M059J (cell line): ENCODE measurements around the gene GTF3C4. TPM values are rescaled to one million over a fixed set of nuclear protein-coding genes. Genes with fewer than 3 reads are reported as not detected.
A peak's percentile ranks its signal among the peaks of the same experiment; 100 is the strongest.

Experiments
- DNase-seq: peaks from one replicate; pipeline ENCODE4 v3.0.0-alpha.2; 2012; ENCODE audit warnings: low read depth
- total RNA-seq: library from RNA; depleted of rRNA; stranded (reverse); fragments of >200 nt; shearing (Covaris generic); gene quantifications from 2 replicates; pipeline ENCODE4 v1.2.3, GENCODE V29; 2014; rRNA removed

Gene GTF3C4
- total RNA-seq, 1 experiment from 2014 or later = 23.3 TPM

- DNase-seq = no peak
These were observed 60.1 kb downstream of the GTF3C4 start for GRCh38 chr9:132730054-132731033.

- no peak for DNase-seq
These were observed 61.0 kb downstream of the GTF3C4 start for GRCh38 chr9:132731230-132731629.

GRCh38 chr9:132732326-132733259 lies 62.3 kb downstream of the GTF3C4 start:
- DNase-seq = peak; percentile 53

GRCh38 chr9:132733260-132733815 lies 63.1 kb downstream of the GTF3C4 start:
- no peak for DNase-seq

GRCh38 chr9:132739710-132740310 lies 69.5 kb downstream of the GTF3C4 start:
- DNase-seq = no peak

- DNase-seq = no peak
These were observed 70.5 kb downstream of the GTF3C4 start for GRCh38 chr9:132740526-132741309.

- no peak for DNase-seq
These were observed 72.6 kb downstream of the GTF3C4 start for GRCh38 chr9:132742821-132743311.

- no peak for DNase-seq
These were observed 73.7 kb downstream of the GTF3C4 start for GRCh38 chr9:132743931-132744479.

Other genes with a start within 250 kb of the GTF3C4 start
- gene BARHL1, start 87.9 kb upstream of the GTF3C4 start, total RNA-seq = not detected in 2 replicates
- 11.6 and 18.0 TPM in 2 replicates for gene DDX31, start 481 bp upstream of the GTF3C4 start, total RNA-seq
- gene AK8, start 207.8 kb downstream of the GTF3C4 start, total RNA-seq = 0.34 TPM in 1 of 2 replicates, not detected in the other
- 0.91 and 3.0 TPM in 2 replicates for gene SPACA9, start 208.4 kb downstream of the GTF3C4 start, total RNA-seq